IMR-90 (cell line): ENCODE results near the gene CPTP. TPM values are rescaled to one million over a fixed set of nuclear protein-coding genes. Genes with fewer than 3 reads are reported as not detected.

Experiments
- ATAC-seq: fragments of 200-7000 bp; cut with Tn5 transposase; 2 replicates; pipeline ENCODE4 v1.9.1; 2020; ENCODE audit warnings: low read depth, mild to moderate bottlenecking, moderate library complexity
- BruUV-seq: library from RNA; stranded (reverse); fragments of 400-500 nt; replicated peaks from 2 replicates; lab custom pipeline; 2021; lab: Mats Ljungman, UMichigan
- CTCF ChIA-PET: fragments of 300-600 bp; formaldehyde crosslinking; extraction: SDS; loops from one replicate; lab custom pipeline; 2021; ENCODE audit warnings: antibody characterized with exemption; lab: Yijun Ruan, JAX
- POLR2A ChIA-PET: fragments of 300-600 bp; sonication (Branson Sonifier 250); formaldehyde crosslinking; loops from one replicate; lab custom pipeline; 2022; ENCODE audit warnings: antibody characterized with exemption; ENCODE audit not compliant: unreplicated experiment; lab: Charles Lee
- DNase-seq: peaks from one replicate; pipeline ENCODE4 v3.0.0; 2013
- H2AFZ ChIP-seq: replicated peaks from 2 replicates; pipeline ENCODE3; 2013; ENCODE audit warnings: low read length, mild to moderate bottlenecking; ENCODE audit not compliant: poor library complexity
- H2AK5ac ChIP-seq: 2 replicates; pipeline ENCODE4 v1.6.1; 2013; ENCODE audit warnings: low read depth, low read length, inconsistent platforms
- H2AK9ac ChIP-seq: replicated peaks from 2 replicates; pipeline ENCODE3; 2013; ENCODE audit warnings: mild to moderate bottlenecking, low read depth, low read length, moderate library complexity; ENCODE audit not compliant: poor library complexity
- H2BK120ac ChIP-seq: 2 replicates; pipeline ENCODE4 v1.6.1; 2013; ENCODE audit warnings: low read depth, low read length, inconsistent platforms
- H2BK15ac ChIP-seq: 3 replicates; pipeline ENCODE4 v1.6.1; 2013; ENCODE audit warnings: low read depth, low read length, inconsistent platforms
- H2BK20ac ChIP-seq: 2 replicates; pipeline ENCODE4 v1.6.1; 2013; ENCODE audit warnings: low read depth, mild to moderate bottlenecking, inconsistent platforms, low read length, moderate library complexity
- H2BK5ac ChIP-seq: 2 replicates; pipeline ENCODE4 v1.6.1; 2013; ENCODE audit warnings: mild to moderate bottlenecking, low read depth, low read length, inconsistent platforms; ENCODE audit not compliant: poor library complexity, severe bottlenecking
- H3K14ac ChIP-seq: replicated peaks from 2 replicates; pipeline ENCODE4 v1.6.1; 2013; ENCODE audit warnings: low read depth, low read length, inconsistent platforms
- H3K18ac ChIP-seq: 2 replicates; pipeline ENCODE4 v1.6.1; 2013; ENCODE audit warnings: low read depth, low read length, control low read depth
- H3K23ac ChIP-seq: 2 replicates; pipeline ENCODE4 v1.6.1; 2013; ENCODE audit warnings: low read depth, low read length, inconsistent platforms
- H3K27ac ChIP-seq: 2 replicates; pipeline ENCODE4 v1.5.1; 2013; ENCODE audit warnings: mild to moderate bottlenecking, control low read depth, low read length; ENCODE audit not compliant: insufficient read depth
- H3K27me3 ChIP-seq: 2 replicates; pipeline ENCODE4 v1.6.1; 2013; ENCODE audit warnings: low read length; ENCODE audit not compliant: control insufficient read depth, insufficient read depth
- H3K36me3 ChIP-seq: 2 replicates; pipeline ENCODE4 v1.6.1; 2013; ENCODE audit warnings: low read length, mixed read lengths; ENCODE audit not compliant: control insufficient read depth, insufficient read depth
- H3K4ac ChIP-seq: 2 replicates; pipeline ENCODE4 v1.6.1; 2013; ENCODE audit warnings: low read depth, low read length, inconsistent platforms
- H3K4me1 ChIP-seq: 2 replicates; pipeline ENCODE4 v1.6.1; 2013; ENCODE audit warnings: low read length, mixed read lengths; ENCODE audit not compliant: control insufficient read depth, insufficient read depth
- H3K4me2 ChIP-seq: 2 replicates; pipeline ENCODE4 v1.6.1; 2013; ENCODE audit warnings: low read depth, mild to moderate bottlenecking, control low read depth, low read length, moderate library complexity
- H3K4me3 ChIP-seq: 2 replicates; pipeline ENCODE4 v1.5.1; 2013; ENCODE audit warnings: low read depth, mild to moderate bottlenecking, control low read depth, low read length, moderate library complexity; ENCODE audit not compliant: insufficient read depth
- H3K56ac ChIP-seq: 2 replicates; pipeline ENCODE4 v1.6.1; 2013; ENCODE audit warnings: low read length, inconsistent platforms; ENCODE audit not compliant: insufficient read depth; ENCODE audit errors: extremely low read depth
- H3K79me1 ChIP-seq, 2 experiments: 2 replicates each; pipeline ENCODE4 v1.6.1; 2013; ENCODE audit warnings: low read length in 2 of 2, inconsistent platforms in 1 of 2, low read depth in 1 of 2
- H3K9ac ChIP-seq: 2 replicates; pipeline ENCODE4 v1.6.1; 2013; ENCODE audit warnings: low read depth, low read length, control low read depth
- H3K9me1 ChIP-seq: 2 replicates; pipeline ENCODE4 v1.6.1; 2013; ENCODE audit warnings: low read length, inconsistent platforms; ENCODE audit not compliant: insufficient read depth
- H3K9me3 ChIP-seq: 2 replicates; pipeline ENCODE4 v1.6.1; 2013; ENCODE audit warnings: low read length; ENCODE audit not compliant: control insufficient read depth, insufficient read depth
- H4K20me1 ChIP-seq: 2 replicates; pipeline ENCODE4 v1.6.1; 2013; ENCODE audit warnings: low read length, inconsistent platforms; ENCODE audit not compliant: insufficient read depth
- H4K5ac ChIP-seq: 2 replicates; pipeline ENCODE4 v1.6.1; 2013; ENCODE audit warnings: mild to moderate bottlenecking, low read depth, low read length, control low read depth
- H4K8ac ChIP-seq, 2 experiments: 2 replicates each; pipeline ENCODE4 v1.6.1; 2013; ENCODE audit warnings: low read depth in 2 of 2, low read length in 2 of 2, control low read depth in 1 of 2, inconsistent platforms in 1 of 2
- H4K91ac ChIP-seq: 2 replicates; pipeline ENCODE4 v1.6.1; 2013; ENCODE audit warnings: low read depth, low read length, inconsistent platforms; ENCODE audit not compliant: insufficient read depth
- BHLHE40 ChIP-seq: fragments of 150-350 bp; IDR thresholded peaks from 2 replicates; pipeline ENCODE4 v1.6.1; 2016; ENCODE audit warnings: mild to moderate bottlenecking, low read depth, low read length
- CEBPB ChIP-seq: IDR thresholded peaks from 2 replicates; pipeline ENCODE4 v1.6.1; 2012; ENCODE audit warnings: low read depth, low read length, improper control_type of control experiment
- CHD1 ChIP-seq: IDR thresholded peaks from 2 replicates; pipeline ENCODE4 v1.6.1; 2012; ENCODE audit warnings: low read depth, low read length, improper control_type of control experiment
- FOS ChIP-seq: fragments of 150-350 bp; IDR thresholded peaks from 2 replicates; pipeline ENCODE4 v1.6.1; 2016; ENCODE audit warnings: low read depth, low read length
- MAFK ChIP-seq: IDR thresholded peaks from 2 replicates; pipeline ENCODE4 v1.6.1; 2012; ENCODE audit warnings: low read depth, low read length, improper control_type of control experiment
- MXI1 ChIP-seq: IDR thresholded peaks from 2 replicates; pipeline ENCODE4 v1.6.1; 2012; ENCODE audit warnings: low read depth, mild to moderate bottlenecking, low read length, moderate library complexity, borderline replicate concordance
- RAD21 ChIP-seq: IDR thresholded peaks from 2 replicates; pipeline ENCODE4 v1.6.1; 2012; ENCODE audit warnings: low read length, improper control_type of control experiment
- RFX5 ChIP-seq: IDR thresholded peaks from 2 replicates; pipeline ENCODE4 v1.8.0; 2012; ENCODE audit warnings: low read depth, mild to moderate bottlenecking, low read length, moderate library complexity
- SMC3 ChIP-seq: fragments of 150-350 bp; IDR thresholded peaks from 2 replicates; pipeline ENCODE4 v1.6.1; 2016; ENCODE audit warnings: low read depth, mild to moderate bottlenecking, antibody characterized with exemption, low read length, moderate library complexity
- WGBS, 2 experiments: methylation state at CpG; one replicate each; pipeline versions ENCODE4 v1.1.5 to v1.1.7; 2013; ENCODE audit warnings: missing lambda C conversion rate in 2 of 2; ENCODE audit not compliant: insufficient read length in 1 of 2; ENCODE audit errors: extremely low coverage in 2 of 2; 5-methylcytosine and 5-hydroxymethylcytosine counted together
- dilution Hi-C: fragments of 300-500 bp; cut with HindIII; formaldehyde crosslinking; loops from one replicate; pipeline ENCODE4 v1.14.3; 2018; ENCODE audit warnings: low sequenced_read_pairs; ENCODE audit not compliant: unreplicated experiment
- in situ Hi-C: fragments of 300-500 bp; cut with MboI; formaldehyde crosslinking; loops from 3 replicates; pipeline ENCODE4 v1.14.3; 2019; ENCODE audit warnings: low sequenced_read_pairs, inconsistent platforms, mixed read lengths
- intact Hi-C: fragments of 100-400 bp; cut with micrococcal nuclease; formaldehyde crosslinking; loops from 2 replicates; pipeline ENCODE4 v1.10.0; 2022
- polyA plus RNA-seq, 3 experiments: library from polyadenylated mRNA; depleted of rRNA; stranded (reverse); fragments of >200 nt; gene quantifications; 2 replicates each; pipeline ENCODE4 v1.2.3, GENCODE V29; 2012; ENCODE audit warnings: low replicate concordance in 1 of 3
- total RNA-seq: library from RNA; depleted of rRNA; stranded (reverse); fragments of >200 nt; gene quantifications from 2 replicates; pipeline ENCODE4 v1.2.3, GENCODE V29; 2012
- TF ChIP-seq, protein P1 (sequence below): fragments of 150-350 bp; IDR thresholded peaks from 2 replicates; pipeline ENCODE4 v1.6.1; 2016; ENCODE audit warnings: low read depth, mild to moderate bottlenecking, low read length, moderate library complexity, borderline replicate concordance
- TF ChIP-seq, protein P2 (sequence below): conservative IDR thresholded peaks from 2 replicates; pipeline ENCODE4 v1.5.1; 2012; ENCODE audit warnings: mild to moderate bottlenecking, low read depth, low read length, improper control_type of control experiment

Gene CPTP
- total and polyA plus RNA-seq, 2 of the 4 experiments (the other 2 are of a cell fraction) = 2.7 to 12.1 TPM

DNA sequence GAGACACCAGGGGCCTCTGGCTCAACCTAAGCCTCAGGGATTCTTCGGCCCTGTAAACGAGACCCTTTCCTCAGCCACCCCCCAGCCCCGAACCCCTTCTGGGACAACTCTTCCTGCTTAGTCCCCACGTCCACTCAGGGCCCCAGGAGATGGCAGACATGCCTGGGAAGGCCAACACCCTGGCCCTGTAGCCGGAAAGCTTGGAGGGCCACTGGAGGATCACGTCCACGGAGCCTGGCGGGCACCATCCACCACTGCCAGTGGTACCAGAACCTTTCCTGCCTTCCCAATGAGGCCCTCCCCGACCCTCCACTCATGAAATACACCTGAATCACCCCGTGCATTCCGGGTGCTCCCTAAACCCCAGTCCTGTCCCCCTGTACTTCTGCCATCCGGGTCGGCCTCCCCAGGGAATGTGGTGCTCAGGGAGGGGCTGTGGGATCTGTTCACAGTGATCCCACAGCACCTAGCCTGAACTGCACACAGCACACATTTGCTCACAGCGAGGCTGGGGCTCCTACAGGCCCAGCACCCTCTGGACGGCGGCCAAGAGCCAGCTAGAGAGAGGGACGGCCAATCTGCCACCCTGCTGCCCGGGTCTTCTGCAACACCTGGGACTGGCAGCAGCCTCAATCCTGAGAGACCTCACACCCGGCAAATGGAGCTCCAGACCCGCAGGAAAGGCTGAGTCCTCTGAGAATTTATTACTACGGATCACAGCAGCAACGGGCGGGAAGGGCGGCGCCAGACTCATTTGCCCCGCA, 48.6 kb downstream of the CPTP start (continued):
- TF ChIP-seq BHLHE40 = no peak

DNA sequence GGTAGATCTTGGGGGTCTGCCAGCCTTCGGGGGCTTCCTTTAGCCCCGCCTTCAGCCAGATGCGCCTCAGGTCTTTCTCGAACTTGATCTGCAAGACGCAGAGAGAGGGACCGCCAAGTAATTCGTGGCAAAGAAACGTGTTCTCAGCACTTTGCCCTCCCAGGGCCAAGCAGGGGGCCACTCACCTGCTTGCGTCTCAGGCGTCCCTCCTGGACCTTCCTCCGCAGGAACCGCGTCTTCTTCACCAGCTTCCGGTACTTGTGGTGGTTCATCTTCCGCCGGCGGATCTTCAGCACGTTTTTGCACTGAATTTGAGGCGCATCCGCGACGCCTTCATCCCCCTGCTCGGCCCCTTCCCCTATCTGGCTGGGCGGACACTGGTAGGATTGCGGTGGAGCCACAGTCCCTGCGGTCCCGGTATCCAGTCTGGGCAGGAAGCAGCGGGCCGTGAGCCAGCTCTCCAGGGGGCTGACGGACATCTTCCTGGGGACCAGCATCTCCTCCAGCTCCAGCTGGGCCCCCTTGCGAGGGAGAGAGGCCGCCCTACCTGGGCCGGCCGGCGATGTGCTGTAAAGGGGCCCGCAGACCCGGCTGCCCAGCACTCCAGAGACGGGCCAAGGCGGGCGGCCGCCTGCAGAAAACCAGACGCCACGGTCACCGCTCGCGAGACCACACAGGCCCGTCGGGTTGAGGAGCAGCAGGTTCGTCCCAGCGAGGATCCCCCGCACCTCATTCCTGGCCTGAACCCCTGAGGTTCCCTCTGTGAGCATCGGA, 49.4 kb downstream of the CPTP start:
- Histone ChIP-seq H3K14ac (peak overlapping the region; percentile 71; the same call in 1 of the 2 replicates), H3K9ac (peak overlapping the region; percentile 47), H2BK5ac (no peak overlapping the region), H3K4ac (peak overlapping the region; percentile 43; the same call in 1 of the 2 replicates), H4K20me1 (peaks cover 11% of the 10 kb centered on the region; the same call in 1 of the 2 replicates), H3K4me2 (peak overlapping the region; percentile 96), H3K4me3 (peak overlapping the region; percentile 59), H2BK120ac (0 out of 2 replicates have a peak overlapping the region, but pooled peaks have one; percentile 8), H3K56ac (0 out of 2 replicates have a peak overlapping the region, but pooled peaks have one; percentile 16), H4K5ac (no peak overlapping the region), H3K4me1 (peaks cover 12% of the 10 kb centered on the region), H2AK9ac (peak overlapping the region; percentile 94), H3K79me1 (peaks cover 3 to 50% of the 10 kb centered on the region in 2 experiments; a peak in 3 of 4 replicates), H3K23ac (0 out of 2 replicates have a peak overlapping the region, but pooled peaks have one; percentile 59), H3K9me3 (no peaks in the 10 kb centered on the region), H4K8ac (peak overlapping the region; percentile 35 to 64; a peak in 1 of 4 replicates), H3K9me1 (0 out of 2 replicates have a peak, but pooled peaks cover 5% of the 10 kb centered on the region), H3K27ac (peak overlapping the region; percentile 43), H4K91ac (no peak overlapping the region), H2BK20ac (no peak overlapping the region), H3K27me3 (no peaks in the 10 kb centered on the region), H2AFZ (peak overlapping the region; percentile 93), H2BK15ac (no peak overlapping the region), H2AK5ac (peak overlapping the region; percentile 72), H3K36me3 (peaks cover 8% of the 10 kb centered on the region), H3K18ac (no peak overlapping the region)
- intact Hi-C loops = loop anchor here (2.0 kb wide), 1 partner anchor 15 kb away; the partner anchor contains the start of gene MXRA8
- TSS peak; percentile 91 for BruUV-seq
- DNase-seq (no peak), ATAC-seq (no peak)
- POLR2A ChIA-PET = no interaction called here
- in situ Hi-C loops = no loop called here
- dilution Hi-C loops = no loop called here
- CTCF ChIA-PET = no interaction called here
- 81% methylated on average over 23 of the region's 52 CpGs; no CpG with 5 or more reads in 1 of the 2 experiments for WGBS, 2 experiments
- TF ChIP-seq SMC3 (no peak), RFX5 (no peak), CHD1 (no peak), BHLHE40 (no peak), MXI1 (no peak), CEBPB (no peak), RAD21 (no peak), MAFK (no peak), FOS (no peak)
- TF ChIP-seq, protein P1, sequence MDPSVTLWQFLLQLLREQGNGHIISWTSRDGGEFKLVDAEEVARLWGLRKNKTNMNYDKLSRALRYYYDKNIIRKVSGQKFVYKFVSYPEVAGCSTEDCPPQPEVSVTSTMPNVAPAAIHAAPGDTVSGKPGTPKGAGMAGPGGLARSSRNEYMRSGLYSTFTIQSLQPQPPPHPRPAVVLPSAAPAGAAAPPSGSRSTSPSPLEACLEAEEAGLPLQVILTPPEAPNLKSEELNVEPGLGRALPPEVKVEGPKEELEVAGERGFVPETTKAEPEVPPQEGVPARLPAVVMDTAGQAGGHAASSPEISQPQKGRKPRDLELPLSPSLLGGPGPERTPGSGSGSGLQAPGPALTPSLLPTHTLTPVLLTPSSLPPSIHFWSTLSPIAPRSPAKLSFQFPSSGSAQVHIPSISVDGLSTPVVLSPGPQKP = no peak
- TF ChIP-seq, protein P2, sequence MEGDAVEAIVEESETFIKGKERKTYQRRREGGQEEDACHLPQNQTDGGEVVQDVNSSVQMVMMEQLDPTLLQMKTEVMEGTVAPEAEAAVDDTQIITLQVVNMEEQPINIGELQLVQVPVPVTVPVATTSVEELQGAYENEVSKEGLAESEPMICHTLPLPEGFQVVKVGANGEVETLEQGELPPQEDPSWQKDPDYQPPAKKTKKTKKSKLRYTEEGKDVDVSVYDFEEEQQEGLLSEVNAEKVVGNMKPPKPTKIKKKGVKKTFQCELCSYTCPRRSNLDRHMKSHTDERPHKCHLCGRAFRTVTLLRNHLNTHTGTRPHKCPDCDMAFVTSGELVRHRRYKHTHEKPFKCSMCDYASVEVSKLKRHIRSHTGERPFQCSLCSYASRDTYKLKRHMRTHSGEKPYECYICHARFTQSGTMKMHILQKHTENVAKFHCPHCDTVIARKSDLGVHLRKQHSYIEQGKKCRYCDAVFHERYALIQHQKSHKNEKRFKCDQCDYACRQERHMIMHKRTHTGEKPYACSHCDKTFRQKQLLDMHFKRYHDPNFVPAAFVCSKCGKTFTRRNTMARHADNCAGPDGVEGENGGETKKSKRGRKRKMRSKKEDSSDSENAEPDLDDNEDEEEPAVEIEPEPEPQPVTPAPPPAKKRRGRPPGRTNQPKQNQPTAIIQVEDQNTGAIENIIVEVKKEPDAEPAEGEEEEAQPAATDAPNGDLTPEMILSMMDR = no peak
